Small intestine (tissue), 7 donors: Measurements from ENCODE around the gene PHACTR3. TPM values are rescaled to one million over a fixed set of nuclear protein-coding genes. Genes with fewer than 3 reads are reported as not detected.

Experiments
- DNase-seq, 2 donors: peaks; one replicate each; pipeline versions ENCODE4 v3.0.0 to v3.0.0-alpha.2; 2013
- FAIRE-seq: peaks from 2 replicates; lab custom pipeline; 2012; peaks lifted over from hg19 to GRCh38; lab: Jason Lieb, UNC
- H3K27ac ChIP-seq, 3 donors: one replicate each; pipeline ENCODE4 v1.5.1; 2013; ENCODE audit warnings: low read length in 2 of 3, mild to moderate bottlenecking in 2 of 3, control low read depth in 1 of 3, inconsistent platforms in 1 of 3, low read depth in 1 of 3, moderate library complexity in 1 of 3
- H3K27me3 ChIP-seq, 3 donors: one replicate each; pipeline ENCODE4 v1.6.1; 2013; ENCODE audit warnings: low read length in 3 of 3, inconsistent platforms in 1 of 3; ENCODE audit not compliant: control insufficient read depth in 3 of 3, insufficient read depth in 3 of 3
- H3K36me3 ChIP-seq, 3 donors: one replicate each; pipeline ENCODE4 v1.6.1; 2013; ENCODE audit warnings: low read length in 3 of 3, inconsistent platforms in 1 of 3, low read depth in 1 of 3, mild to moderate bottlenecking in 1 of 3, moderate library complexity in 1 of 3; ENCODE audit not compliant: control insufficient read depth in 3 of 3, insufficient read depth in 2 of 3
- H3K4me1 ChIP-seq, 3 donors: one replicate each; pipeline ENCODE4 v1.6.1; 2013; ENCODE audit warnings: low read length in 2 of 3, inconsistent platforms in 1 of 3, low read depth in 1 of 3, mild to moderate bottlenecking in 1 of 3, moderate library complexity in 1 of 3; ENCODE audit not compliant: control insufficient read depth in 3 of 3, insufficient read depth in 2 of 3
- H3K4me3 ChIP-seq, 3 donors: one replicate each; pipeline ENCODE4 v1.5.1; 2013; ENCODE audit warnings: low read length in 3 of 3, control low read depth in 1 of 3, inconsistent platforms in 1 of 3, low read depth in 1 of 3, mild to moderate bottlenecking in 1 of 3, moderate library complexity in 1 of 3
- H3K9me3 ChIP-seq, 2 donors: one replicate each; pipeline ENCODE4 v1.6.1; 2013; ENCODE audit warnings: low read depth in 1 of 2, low read length in 1 of 2; ENCODE audit not compliant: control insufficient read depth in 2 of 2, insufficient read depth in 1 of 2
- WGBS, 3 donors: extraction: QIAGEN DNeasy Blood & Tissue Kit; methylation state at CpG; one replicate each; pipeline ENCODE4 v1.1.7; 2013; 5-methylcytosine and 5-hydroxymethylcytosine counted together
- polyA plus RNA-seq, 4 donors: library from polyadenylated mRNA; stranded (reverse) in 3 of 4; unstranded in 1 of 4; fragments of 200-250 nt in 3 of 4; fragments of 120-200 nt in 1 of 4; gene quantifications; one replicate each; pipeline versions ENCODE4 v1.2.1 to v1.2.3, GENCODE V29; 2013
- donor health status: healthy with polysubstance abuse.
- donor health status: control.
- donor health status: control.
- donor health status: Bipolar disorder and iron deficiency.
- donor health status: healthy.

Gene PHACTR3
- polyA plus RNA-seq, 4 donors, result 1.9 to 7.1 (median 4.9) TPM

GRCh38 chr20:59583428-59584277, 20.7 kb upstream of the PHACTR3 start:
- H3K27me3 ChIP-seq, result peaks cover 0 to 10% (median 3%) of the 10 kb centered on the region in 3 donors
- no peak overlapping the region for H3K27ac ChIP-seq
- H3K36me3 ChIP-seq, result no peaks in the 10 kb centered on the region
- DNase-seq (no peak), FAIRE-seq (no peak)
- H3K9me3 ChIP-seq, result no peaks in the 10 kb centered on the region
- no peaks in the 10 kb centered on the region for H3K4me1 ChIP-seq
- no peak overlapping the region for H3K4me3 ChIP-seq
- WGBS, 3 donors, result 73 to 81% (median 79%) methylated on average over 31 of the region's 31 CpGs

- H3K27ac ChIP-seq, result no peak overlapping the region
- no peaks in the 10 kb centered on the region for H3K36me3 ChIP-seq
- no peak overlapping the region for H3K4me3 ChIP-seq
- H3K4me1 ChIP-seq, result no peaks in the 10 kb centered on the region
- peaks cover 0 to 3% (median 0%) of the 10 kb centered on the region in 3 donors for H3K27me3 ChIP-seq
- H3K9me3 ChIP-seq, result no peaks in the 10 kb centered on the region
- FAIRE-seq (no peak), DNase-seq (no peak)
- 86 to 92% (median 92%) methylated on average over 15 of the region's 15 CpGs for WGBS, 3 donors
These were observed 19.9 kb upstream of the PHACTR3 start for GRCh38 chr20:59584278-59584925.

GRCh38 chr20:59585714-59586409, 18.5 kb upstream of the PHACTR3 start:
- no peaks in the 10 kb centered on the region for H3K36me3 ChIP-seq
- H3K27ac ChIP-seq, result no peak overlapping the region
- 60 to 69% (median 68%) methylated on average over 16 of the region's 16 CpGs for WGBS, 3 donors
- FAIRE-seq (no peak), DNase-seq (no peak)
- H3K27me3 ChIP-seq, result peaks cover 0 to 3% (median 0%) of the 10 kb centered on the region in 3 donors
- no peaks in the 10 kb centered on the region for H3K4me1 ChIP-seq
- H3K4me3 ChIP-seq, result no peak overlapping the region
- no peaks in the 10 kb centered on the region for H3K9me3 ChIP-seq

GRCh38 chr20:59586613-59587012, 17.7 kb upstream of the PHACTR3 start:
- WGBS, 3 donors, result 73 to 83% (median 74%) methylated on average over 6 of the region's 6 CpGs
- DNase-seq (no peak), FAIRE-seq (no peak)

GRCh38 chr20:59587570-59587969, 16.8 kb upstream of the PHACTR3 start:
- Histone ChIP-seq H3K36me3 (no peaks in the 10 kb centered on the region), H3K27ac (no peak overlapping the region), H3K4me1 (no peaks in the 10 kb centered on the region), H3K4me3 (no peak overlapping the region), H3K9me3 (no peaks in the 10 kb centered on the region), H3K27me3 (no peaks in the 10 kb centered on the region)
- DNase-seq (no peak), FAIRE-seq (no peak)
- 68 to 81% (median 77%) methylated on average over 6 of the region's 6 CpGs for WGBS, 3 donors

More at GRCh38 chr20:59586613-59587012, 17.7 kb upstream of the PHACTR3 start:
- H3K27ac ChIP-seq, result no peak overlapping the region
- H3K27me3 ChIP-seq, result peaks cover 0 to 3% (median 0%) of the 10 kb centered on the region in 3 donors
- no peak overlapping the region for H3K4me3 ChIP-seq
- H3K9me3 ChIP-seq, result no peaks in the 10 kb centered on the region
- no peaks in the 10 kb centered on the region for H3K4me1 ChIP-seq
- no peaks in the 10 kb centered on the region for H3K36me3 ChIP-seq

GRCh38 chr20:59588236-59588855, 16.0 kb upstream of the PHACTR3 start:
- FAIRE-seq, result no peak
- Histone ChIP-seq H3K4me3 (no peak overlapping the region), H3K9me3 (no peaks in the 10 kb centered on the region), H3K27me3 (no peaks in the 10 kb centered on the region), H3K27ac (no peak overlapping the region), H3K36me3 (no peaks in the 10 kb centered on the region), H3K4me1 (no peaks in the 10 kb centered on the region)
- DNase-seq, result no peak
- WGBS, 3 donors, result 81 to 89% (median 81%) methylated on average over 13 of the region's 13 CpGs

- Histone ChIP-seq H3K27ac (no peak overlapping the region), H3K27me3 (no peaks in the 10 kb centered on the region), H3K4me1 (no peaks in the 10 kb centered on the region), H3K36me3 (no peaks in the 10 kb centered on the region), H3K4me3 (no peak overlapping the region), H3K9me3 (no peaks in the 10 kb centered on the region)
- 88 to 93% (median 88%) methylated on average over 24 of the region's 24 CpGs for WGBS, 3 donors
- DNase-seq (no peak), FAIRE-seq (no peak)
These were observed 15.2 kb upstream of the PHACTR3 start for GRCh38 chr20:59589086-59589684.

- no peaks in the 10 kb centered on the region for H3K27me3 ChIP-seq
- 90 to 91% (median 90%) methylated on average over 12 of the region's 12 CpGs for WGBS, 3 donors
- DNase-seq (no peak), FAIRE-seq (no peak)
- H3K36me3 ChIP-seq, result no peaks in the 10 kb centered on the region
- H3K4me1 ChIP-seq, result no peaks in the 10 kb centered on the region
- H3K27ac ChIP-seq, result no peak overlapping the region
- no peaks in the 10 kb centered on the region for H3K9me3 ChIP-seq
- no peak overlapping the region for H3K4me3 ChIP-seq
These were observed 13.3 kb upstream of the PHACTR3 start for GRCh38 chr20:59591061-59591460.
